ENCODE results near the gene SYT15. TPM values are rescaled to one million over a fixed set of nuclear protein-coding genes. Genes with fewer than 3 reads are reported as not detected.

The SYT15 gene
- total RNA-seq, 1 donor from 2014 or later = 1.1 TPM

Other genes starting within 250 kb of the SYT15 start
- 23.3 TPM for gene ANXA8L1, start 203.4 kb upstream of the SYT15 start, total RNA-seq
- gene NPY4R, start 113.2 kb upstream of the SYT15 start, total RNA-seq = not detected
- 1.3 TPM for gene GPRIN2, start 22.5 kb upstream of the SYT15 start, total RNA-seq